GM12891 (cell line): ENCODE data around the gene BUD13.

Source experiments
- POLR2A ChIP-seq: IDR thresholded peaks from 2 replicates; pipeline ENCODE4 v1.6.1; 2011; ENCODE audit warnings: low read depth, low read length, control low read depth
- TAF1 ChIP-seq: IDR thresholded peaks from 2 replicates; pipeline ENCODE4 v1.6.1; 2011; ENCODE audit warnings: low read depth, low read length, control low read depth

- TF ChIP-seq TAF1 (no peak), POLR2A (no peak)
These were observed 60.4 kb downstream of the BUD13 start for GRCh38 chr11:116712428-116712827.
